HG03575 (cell line): ENCODE measurements around the gene MICAL3.

Source experiments
- ATAC-seq: cut with Tn5 transposase; IDR thresholded peaks from one replicate; pipeline ENCODE4 v1.9.1; 2021; ENCODE audit not compliant: unreplicated experiment, insufficient number of reproducible peaks, low FRiP score; ENCODE audit errors: extremely low read depth

Gene MICAL3

DNA sequence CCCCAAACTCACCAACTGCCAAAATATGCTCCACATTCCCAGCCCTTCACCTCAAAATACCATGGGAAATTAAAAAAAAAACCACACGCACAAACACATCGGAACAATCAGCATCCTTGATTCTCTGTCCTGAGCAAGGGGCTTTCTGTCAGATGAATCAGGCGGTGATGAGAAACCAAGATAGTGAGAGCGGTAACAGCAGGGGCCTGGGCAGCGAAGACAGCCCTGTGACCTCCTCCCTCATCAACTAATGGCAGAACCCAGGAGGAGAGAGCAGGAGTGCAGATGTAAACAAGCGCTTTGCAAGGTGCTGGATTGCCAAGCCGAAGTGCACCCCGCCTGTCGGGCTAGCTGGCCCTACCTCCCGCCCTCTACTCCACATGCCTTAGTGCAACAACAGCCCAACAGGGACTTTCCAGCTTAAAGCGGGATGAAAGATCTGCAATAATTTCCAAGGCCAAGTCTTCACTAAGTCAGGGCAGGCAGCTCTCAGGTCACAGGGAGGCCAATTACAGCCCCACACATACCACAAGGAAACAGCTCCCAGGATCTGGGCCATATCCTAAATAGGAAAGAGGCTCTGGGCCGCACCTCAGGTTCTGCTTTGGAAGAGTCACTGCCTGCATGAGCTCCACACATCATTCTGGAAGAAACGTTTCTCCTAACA is 177.9 kb downstream of the MICAL3 start:
- no peak for ATAC-seq

DNA sequence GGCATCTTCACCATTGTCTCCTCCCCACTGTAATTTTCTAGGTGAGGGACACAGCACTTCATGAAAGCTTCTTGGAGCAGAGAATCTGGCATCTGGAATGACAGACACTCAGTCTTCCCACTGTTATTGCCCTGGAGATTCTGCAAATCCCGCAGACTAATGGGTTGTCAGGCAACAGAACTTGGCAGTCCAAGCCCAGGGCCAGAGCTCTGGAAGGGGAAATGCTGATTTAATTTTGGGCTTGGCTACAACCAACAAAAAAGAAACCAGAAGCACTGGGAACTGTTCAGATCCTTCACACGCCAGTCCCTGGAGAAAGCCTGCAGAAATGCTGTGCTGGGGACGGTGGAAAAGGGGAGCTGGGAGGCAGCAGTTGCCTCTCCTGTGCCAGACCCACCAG is 178.6 kb downstream of the MICAL3 start:
- no peak for ATAC-seq

DNA sequence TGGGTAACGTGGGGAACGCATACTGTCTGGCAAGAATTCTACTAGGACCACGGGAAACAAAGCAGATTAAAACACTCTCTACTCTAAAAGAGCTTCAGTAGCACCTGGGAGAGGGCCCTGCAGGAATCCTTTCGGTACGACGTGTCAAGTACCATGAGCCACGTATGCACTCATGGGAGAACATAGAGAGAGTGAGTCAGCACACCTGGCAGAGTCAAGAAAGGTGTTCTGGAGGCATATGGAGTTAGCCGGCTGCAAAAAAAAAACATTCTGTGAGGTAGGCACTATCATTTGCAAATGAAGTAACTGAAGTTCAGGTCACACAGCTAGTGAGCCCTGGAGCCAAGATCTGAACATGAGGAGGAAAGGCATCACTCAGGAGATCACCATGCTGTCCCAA is 179.0 kb downstream of the MICAL3 start:
- no peak for ATAC-seq

DNA sequence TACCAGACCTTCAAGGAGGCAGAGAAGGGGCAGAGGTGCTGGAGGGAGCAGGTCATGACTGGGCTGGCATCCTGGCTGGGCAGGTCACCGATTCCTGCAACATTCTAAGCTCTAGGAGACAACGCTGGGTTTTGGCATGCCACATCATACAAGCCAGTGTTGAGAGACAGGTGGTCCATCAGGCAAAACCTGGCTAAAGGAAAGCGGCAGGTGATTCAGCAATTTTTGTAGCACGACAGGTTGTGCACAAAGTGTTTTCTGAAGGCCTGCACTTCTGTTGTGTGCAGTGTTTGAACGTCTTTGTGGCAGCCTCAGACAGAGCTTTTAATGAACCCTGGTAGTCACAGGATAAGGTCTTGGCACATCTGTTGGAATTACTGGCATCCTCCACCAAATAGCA is 180.2 kb downstream of the MICAL3 start:
- ATAC-seq: no peak

DNA sequence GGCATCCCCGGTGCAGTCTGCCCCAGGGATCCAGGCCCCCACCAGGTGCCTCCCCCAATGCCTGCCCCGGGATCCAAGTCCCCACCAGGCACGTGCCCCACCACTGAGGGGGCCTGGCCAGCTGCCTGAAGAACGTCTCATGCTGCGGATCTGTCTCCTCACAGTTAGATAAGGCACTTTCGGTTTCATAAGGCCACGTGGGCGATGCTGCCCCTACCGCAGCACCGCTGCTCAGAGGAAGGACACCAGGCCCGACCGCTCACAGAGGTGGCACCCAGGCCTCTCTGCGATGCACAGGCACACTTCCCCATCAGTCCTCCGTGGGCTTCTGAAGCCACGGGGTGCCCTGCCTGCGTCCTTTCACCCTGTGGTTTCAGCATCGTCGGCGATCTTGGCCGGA is 182.0 kb downstream of the MICAL3 start:
- ATAC-seq: no peak

DNA sequence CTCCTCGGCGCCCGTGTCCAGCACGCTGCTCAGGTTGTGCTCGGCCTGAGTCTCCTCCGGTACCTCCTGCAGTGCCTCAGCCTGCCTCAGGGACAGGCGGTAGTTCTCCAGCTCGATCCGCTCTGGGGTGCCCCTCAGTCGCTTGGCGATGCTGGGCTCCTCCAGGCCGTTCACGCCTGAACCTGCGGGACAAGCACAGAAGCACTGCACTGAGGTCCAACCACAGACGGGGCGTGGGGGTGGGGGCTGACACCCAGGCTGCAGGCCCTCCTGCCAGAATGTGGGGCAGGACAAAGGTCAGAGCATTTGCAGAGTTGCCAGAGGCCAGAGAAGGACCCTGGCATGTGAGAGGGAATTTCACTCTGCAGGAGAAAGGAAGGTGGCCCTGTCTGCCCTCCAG is 182.5 kb downstream of the MICAL3 start:
- no peak for ATAC-seq

DNA sequence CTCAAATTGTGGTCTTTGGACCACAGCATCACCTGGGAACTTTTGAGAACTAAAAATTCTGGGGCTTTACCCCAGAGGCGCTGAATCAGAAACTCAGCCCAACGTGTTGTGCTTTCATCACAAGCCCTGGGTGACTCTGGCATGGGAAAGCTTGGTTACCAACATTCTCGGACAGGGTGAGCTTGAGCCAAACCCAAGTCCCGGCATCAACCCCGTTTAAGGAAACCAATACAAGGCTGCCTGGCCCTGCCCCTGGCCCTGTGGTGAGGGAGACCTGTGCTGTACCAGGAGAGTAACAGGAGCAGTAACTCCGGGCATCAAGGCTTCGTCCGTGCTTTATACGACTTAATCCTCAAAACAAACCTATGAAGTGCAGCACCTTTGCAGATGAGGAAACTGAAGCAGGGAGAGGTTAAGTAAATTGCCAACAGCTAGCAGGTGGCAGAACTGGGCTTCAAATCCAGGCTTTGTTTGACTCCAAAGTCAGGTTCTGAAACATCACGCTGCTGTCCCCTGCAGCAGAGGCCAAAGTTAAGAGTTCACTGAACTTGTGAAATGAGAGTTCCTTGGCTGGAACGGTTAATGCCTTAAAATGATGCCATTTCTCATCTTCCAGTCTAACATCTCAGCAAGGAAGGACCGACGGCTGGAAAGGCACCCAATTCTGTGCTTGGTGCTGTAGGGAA is 186.0 kb downstream of the MICAL3 start:
- ATAC-seq: no peak

DNA sequence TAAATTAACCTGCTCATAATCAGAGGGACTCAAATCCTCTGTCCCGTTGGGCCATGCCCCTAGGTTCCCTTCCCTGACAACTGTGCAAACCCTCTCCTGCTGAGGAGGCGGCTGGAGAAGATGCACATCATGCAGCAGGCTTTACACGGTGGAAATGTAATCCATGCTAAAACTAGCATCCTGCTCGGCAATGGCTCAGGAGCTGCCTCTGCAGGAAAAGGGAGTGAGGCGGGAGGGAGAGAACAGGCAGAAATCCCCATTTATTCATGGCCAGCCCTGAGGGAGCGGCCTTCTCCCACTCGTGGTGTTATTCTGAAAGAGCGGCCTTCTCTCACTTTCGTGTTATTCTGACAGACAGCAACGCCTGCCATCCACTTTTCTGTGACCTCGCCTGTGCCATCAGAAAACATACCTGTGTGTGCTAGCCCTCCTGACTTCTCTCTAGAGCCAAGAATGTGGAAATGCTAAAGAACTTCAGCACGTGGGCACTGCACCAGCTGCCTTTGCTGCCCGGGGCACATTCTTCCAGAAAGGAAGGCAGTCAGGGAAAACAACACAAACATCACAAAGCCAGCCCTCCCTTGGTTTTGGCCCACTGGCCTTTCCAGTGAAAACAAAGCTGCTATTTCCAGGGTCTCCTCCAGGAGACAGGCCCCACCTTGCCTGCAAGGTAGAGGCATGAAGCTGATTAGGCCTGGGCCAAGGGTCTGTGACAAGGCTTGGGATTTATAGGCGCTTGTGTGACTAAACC is 187.2 kb downstream of the MICAL3 start:
- no peak for ATAC-seq

DNA sequence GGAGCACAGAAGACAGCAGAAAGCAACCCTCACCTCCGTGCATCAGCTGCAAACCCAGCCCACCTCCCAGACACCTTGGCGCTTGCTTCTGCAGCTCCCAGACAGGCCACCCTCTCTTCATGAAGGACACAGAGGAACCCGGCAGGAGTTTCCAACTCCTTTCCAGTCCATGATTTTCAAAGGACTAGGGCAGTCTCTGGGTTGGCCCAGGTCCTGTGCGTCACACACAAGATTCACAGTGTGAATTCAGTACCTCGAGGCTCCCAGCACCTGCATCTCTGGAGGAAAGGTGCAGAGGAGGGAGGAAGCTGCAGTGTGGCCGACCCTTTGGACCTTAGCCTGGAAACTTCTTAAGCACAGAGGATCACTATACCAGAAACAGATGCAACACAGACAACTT is 189.1 kb downstream of the MICAL3 start:
- no peak for ATAC-seq

DNA sequence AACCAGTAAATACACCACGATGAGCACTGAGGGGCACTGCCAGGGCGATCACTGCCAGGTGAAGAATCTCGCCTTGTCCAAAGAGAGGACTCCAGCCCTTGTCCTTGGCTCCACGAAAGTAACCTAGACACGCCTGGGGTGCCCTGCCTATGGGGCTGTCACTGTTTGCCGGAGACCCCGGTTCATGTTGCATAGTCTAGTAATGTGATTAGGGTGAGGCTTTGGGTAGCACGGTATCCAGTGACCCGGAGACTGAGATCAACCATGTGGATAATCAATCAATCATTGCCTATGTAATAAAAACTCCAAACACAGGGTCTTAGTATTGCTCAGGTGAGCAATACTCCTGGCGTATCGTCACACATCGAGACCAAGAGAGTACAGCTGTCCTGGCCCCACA is 190.9 kb downstream of the MICAL3 start:
- ATAC-seq: no peak

DNA sequence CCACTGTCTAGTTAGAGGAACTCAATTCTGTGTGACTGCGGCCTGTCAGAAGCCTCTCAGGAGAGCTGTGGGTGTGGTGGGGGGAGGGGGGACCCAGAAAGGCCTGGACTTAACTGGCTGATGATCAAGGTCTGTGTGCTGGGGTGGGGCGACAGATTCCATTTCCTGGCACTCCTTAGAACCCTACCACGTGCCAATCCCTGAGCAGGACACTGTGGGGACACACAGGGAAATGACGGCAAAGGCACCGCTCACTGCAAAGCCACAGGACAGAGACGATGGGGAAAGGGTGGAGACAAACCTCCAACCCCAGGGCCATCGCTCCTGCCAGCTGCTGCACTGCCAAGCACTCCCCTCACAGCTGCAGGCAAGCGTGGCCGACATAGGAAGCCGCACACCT is 191.7 kb downstream of the MICAL3 start:
- no peak for ATAC-seq

DNA sequence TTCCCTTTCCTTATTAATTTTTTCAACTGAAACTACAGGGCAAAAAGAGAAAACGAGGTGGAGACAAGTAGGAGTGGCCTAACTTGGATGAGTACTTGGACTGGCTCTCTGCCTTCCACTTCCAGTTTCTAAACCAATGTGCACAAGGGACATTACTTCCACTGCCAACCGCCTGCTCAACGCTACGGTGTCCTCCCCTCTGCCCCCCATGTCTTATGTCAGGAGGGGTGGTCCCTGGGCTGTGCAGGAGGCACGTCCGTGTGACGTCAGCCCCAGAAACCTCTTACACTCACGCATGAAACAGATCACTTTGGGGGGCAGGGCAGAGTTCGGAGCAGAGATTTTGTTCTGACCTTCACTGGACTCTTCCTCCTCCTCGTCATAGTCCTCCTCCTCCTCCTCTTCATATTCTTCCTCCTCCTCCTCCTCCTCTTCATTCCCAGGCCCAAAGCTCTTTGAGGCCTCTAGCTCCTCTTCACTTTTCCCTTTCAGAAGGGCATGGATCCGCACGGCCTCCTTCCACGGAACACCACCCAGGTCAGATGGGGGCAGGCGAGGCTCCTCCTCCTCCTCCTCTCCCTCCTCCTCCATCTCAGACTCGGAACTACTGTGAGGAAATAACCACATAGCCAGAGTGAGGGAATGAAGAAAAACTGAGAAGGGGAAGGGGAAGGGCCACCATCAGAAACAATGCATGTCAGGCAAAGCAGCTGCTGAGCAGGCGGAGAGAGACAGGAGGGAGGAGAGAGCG is 192.7 kb downstream of the MICAL3 start:
- no peak for ATAC-seq

DNA sequence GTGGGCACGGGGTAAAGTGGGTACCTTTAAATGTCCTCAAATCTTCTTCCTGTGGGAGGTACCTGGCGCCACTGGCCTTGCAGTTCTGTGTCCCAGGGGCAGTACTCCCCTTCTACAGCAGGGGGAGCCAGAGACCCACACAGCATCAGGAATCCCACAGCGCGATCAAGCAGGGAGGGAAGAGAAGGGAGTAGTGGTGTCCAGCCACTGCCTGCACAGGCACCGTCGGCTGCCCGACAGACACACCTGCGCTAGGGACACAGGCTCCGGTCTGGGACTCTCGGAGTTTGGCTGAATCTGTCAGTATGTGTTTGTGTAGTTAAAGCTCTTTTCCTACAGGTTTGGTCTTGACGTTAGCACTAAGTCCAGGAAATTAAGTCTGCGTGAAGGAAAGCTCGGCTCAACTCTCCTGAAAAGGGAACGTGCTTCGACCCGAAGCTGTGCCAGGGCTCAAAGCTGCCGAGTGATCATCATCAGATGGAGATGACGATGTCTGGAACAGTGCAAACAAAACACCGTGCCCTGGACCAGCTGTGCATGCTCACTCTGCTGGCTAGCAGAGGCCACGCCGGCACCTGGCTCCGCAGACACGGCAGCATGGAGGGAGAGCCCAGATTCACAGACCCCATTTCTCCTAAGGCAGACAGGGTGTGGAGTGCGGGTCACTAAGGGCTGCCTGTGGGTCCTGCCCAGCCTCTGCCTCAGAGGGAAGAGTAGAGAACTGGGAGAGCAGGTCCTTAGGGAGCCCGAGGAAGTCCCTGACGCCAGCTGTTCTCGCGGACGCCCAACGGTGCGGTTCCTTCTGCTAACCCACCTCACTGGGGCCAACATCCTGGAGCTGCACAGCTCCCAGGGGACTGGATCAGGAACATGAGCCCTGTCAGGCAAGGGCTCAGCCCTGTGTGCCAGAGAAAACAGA is 194.1 kb downstream of the MICAL3 start:
- ATAC-seq: no peak

DNA sequence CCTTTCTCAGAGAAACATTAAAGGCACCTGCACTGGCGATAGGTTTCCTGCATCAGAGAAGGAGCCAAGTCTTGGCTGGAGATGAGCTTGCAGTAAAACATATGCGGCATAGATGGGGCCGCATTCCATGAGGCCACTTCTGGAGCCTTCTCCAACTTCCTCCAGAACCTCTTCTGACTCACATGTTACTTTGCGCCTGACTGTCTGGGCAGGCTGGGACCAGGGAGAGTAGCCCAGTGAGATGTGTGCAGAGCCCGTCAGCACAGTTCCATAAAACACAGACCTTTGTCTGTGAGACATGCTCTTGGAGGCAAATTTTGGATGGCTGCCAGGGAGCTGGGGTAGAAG is 194.7 kb downstream of the MICAL3 start:
- no peak for ATAC-seq

DNA sequence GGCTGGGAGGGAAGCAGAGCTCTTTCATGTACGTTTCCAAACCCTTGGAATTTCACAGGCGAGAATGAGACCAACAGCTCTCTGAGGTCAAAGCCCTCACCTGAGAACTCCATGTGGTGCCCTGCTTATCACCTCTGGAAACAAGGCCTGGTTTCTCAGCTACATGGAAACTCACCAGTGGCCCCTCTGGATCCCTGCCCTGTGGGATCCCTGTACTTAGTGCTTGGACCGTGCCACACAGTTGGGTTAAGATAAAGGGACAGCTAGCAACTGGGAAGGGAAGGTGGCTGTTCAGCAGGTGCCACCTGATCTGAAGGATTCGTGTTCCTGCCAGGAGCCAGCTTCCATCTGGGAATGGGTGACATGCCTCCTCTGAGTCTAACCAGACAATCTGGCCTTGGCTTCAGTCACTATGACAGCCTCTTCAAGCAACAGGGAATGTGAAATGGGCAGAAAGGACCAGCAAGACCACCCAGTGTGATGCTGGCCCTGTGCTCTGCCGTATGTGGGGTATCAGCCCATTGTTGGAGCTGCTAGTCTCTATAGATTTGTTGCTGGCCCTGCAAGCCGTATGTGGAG is 195.8 kb downstream of the MICAL3 start:
- no peak for ATAC-seq

DNA sequence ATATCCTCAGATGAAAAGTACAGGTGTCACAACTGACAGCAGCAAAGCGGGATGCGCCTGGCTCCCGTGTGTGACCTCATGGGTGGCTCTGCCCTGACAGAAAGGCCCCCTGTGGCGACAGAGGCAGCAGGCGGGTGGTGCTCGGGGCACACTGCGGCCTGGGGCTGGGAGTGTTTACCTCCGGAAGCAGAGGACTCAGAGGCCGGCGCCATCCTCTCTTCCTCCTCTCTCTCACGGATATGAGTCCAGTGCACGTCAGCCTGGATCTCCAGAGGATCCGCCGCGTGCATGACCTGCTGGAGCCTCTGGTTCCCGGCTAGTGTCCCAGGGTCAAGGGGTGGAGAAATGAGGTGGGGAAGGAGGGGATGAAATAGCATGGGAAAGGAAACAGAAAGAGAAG is 196.9 kb downstream of the MICAL3 start:
- no peak for ATAC-seq

DNA sequence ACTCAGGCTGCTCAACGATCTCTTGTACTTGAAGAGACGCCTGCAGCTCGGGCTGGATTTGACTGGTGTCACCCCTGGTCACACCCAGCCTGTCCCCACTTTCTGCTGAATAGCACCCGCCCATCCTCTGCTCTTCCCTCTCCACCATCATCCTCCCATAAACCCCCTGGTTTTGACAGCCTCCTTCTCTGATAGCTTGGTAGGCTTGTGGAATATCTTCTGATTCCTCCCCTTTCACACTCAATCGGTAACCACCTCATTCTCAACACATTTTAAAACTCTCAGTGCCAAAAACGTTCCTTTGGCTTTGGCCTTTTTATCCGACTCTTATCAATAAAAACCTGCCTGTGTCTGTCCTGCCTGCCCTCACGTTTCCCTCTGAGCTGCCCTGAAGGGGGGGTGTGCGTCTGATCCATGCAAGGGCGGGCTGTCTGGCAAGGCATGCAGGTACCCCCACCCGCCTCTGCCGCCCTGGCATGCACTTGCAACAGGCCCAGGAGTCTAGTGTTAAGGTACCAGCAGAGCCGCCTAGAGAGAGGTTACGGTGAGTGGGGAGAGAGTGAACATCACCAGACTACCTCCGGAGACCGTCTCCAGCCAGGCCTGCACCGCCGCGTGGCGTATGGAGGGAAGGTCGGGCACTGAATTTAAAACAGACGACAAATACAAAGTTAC is 198.3 kb downstream of the MICAL3 start:
- no peak for ATAC-seq

DNA sequence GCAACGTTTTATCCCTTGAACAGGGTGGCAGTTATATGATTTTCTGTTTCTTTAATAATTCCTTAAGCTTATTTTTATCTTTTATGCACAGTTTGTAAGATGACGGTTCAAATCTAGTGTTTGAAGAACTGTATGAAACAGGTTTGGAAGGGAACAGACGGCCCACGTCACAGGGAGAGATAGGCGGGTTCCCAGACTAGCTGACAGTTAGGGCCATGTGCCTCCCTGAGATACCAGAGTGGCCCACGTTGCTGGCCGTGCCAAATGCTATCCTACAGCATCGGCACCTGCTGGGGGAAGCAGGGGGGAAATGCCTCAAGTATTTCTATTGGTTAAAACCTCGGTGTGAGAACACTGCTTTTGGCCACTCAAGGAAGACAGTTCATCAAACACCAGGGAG is 199.9 kb downstream of the MICAL3 start:
- no peak for ATAC-seq
